GM12878 (cell line): Measurements from ENCODE around the gene PNISR. TPM values are rescaled to one million over a fixed set of nuclear protein-coding genes. Genes with fewer than 3 reads are reported as not detected.

Experiments used
- ATAC-seq: fragments of 200-7000 bp; cut with Tn5 transposase; 3 replicates; pipeline ENCODE4 v1.9.1; 2020; ENCODE audit warnings: mild to moderate bottlenecking, moderate library complexity
- BruUV-seq: library from RNA; stranded (reverse); fragments of 400-500 nt; replicated peaks from 2 replicates; lab custom pipeline; 2021; lab: Mats Ljungman, UMichigan
- CTCF ChIA-PET: fragments of 300-600 bp; sonication (Branson Sonifier 250); formaldehyde crosslinking; extraction: SDS; loops from one replicate; lab custom pipeline; 2021; ENCODE audit warnings: inconsistent platforms; lab: Yijun Ruan, JAX
- POLR2A ChIA-PET: fragments of 350-600 bp; formaldehyde crosslinking; extraction: SDS; loops from one replicate; lab custom pipeline; 2021; ENCODE audit warnings: inconsistent platforms; lab: Charles Lee
- RAD21 ChIA-PET: fragments of 300-600 bp; sonication (Branson Sonifier 250); formaldehyde crosslinking; loops from one replicate; lab custom pipeline; 2023; ENCODE audit warnings: antibody characterized with exemption; ENCODE audit not compliant: unreplicated experiment; lab: Charles Lee
- SMC1A ChIA-PET: fragments of 300-600 bp; sonication (Branson Sonifier 250); formaldehyde crosslinking; loops from one replicate; lab custom pipeline; 2023; ENCODE audit not compliant: unreplicated experiment, uncharacterized antibody; lab: Charles Lee
- DNase-seq: peaks from one replicate; pipeline ENCODE4 v3.0.0-alpha.2; 2011; ENCODE audit warnings: low read depth, low spot score
- FAIRE-seq: peaks from 3 replicates; lab custom pipeline; 2011; peaks lifted over from hg19 to GRCh38; lab: Jason Lieb, UNC
- H2AFZ ChIP-seq: 2 replicates; pipeline ENCODE4 v1.6.0; 2011; ENCODE audit warnings: low read depth, low read length, control low read depth; ENCODE audit not compliant: control insufficient read depth
- H3K27ac ChIP-seq: 2 replicates; pipeline ENCODE4 v1.5.1; 2011; ENCODE audit warnings: control low read depth; ENCODE audit not compliant: control insufficient read depth, insufficient read depth
- H3K27me3 ChIP-seq, 2 experiments: replicated peaks in 1 of 2; 2 replicates each; pipeline versions ENCODE4 v1.6.0 to v1.6.1; 2011; ENCODE audit warnings: low read length in 1 of 2; ENCODE audit not compliant: control insufficient read depth in 2 of 2, insufficient read depth in 2 of 2
- H3K36me3 ChIP-seq, 2 experiments: 2 replicates each; pipeline ENCODE4 v1.5.1; 2011; ENCODE audit warnings: low read length in 1 of 2; ENCODE audit not compliant: control insufficient read depth in 2 of 2, insufficient read depth in 2 of 2
- H3K4me1 ChIP-seq: 2 replicates; pipeline ENCODE4 v1.6.1; 2011; ENCODE audit warnings: mild to moderate bottlenecking, low read length, moderate library complexity, mixed read lengths; ENCODE audit not compliant: control insufficient read depth, insufficient read depth
- H3K4me2 ChIP-seq: 2 replicates; pipeline ENCODE4 v1.6.0; 2011; ENCODE audit warnings: control low read depth; ENCODE audit not compliant: control insufficient read depth, insufficient read depth
- H3K4me3 ChIP-seq: fragments of 200-600 bp; sonication (generic); 2 replicates; pipeline ENCODE4 v1.5.1; 2016
- H3K79me2 ChIP-seq: 2 replicates; pipeline ENCODE4 v1.6.0; 2011; ENCODE audit warnings: low read length; ENCODE audit not compliant: control insufficient read depth, insufficient read depth
- H3K9ac ChIP-seq: 2 replicates; pipeline ENCODE4 v1.8.0; 2011; ENCODE audit warnings: low read length, control low read depth, mixed read lengths; ENCODE audit not compliant: control insufficient read depth, insufficient read depth
- H3K9me3 ChIP-seq: replicated peaks from 3 replicates; pipeline ENCODE4 v1.5.1; 2011; ENCODE audit warnings: mild to moderate bottlenecking, low read length; ENCODE audit not compliant: control insufficient read depth, insufficient read depth
- H4K20me1 ChIP-seq: 2 replicates; pipeline ENCODE4 v1.6.0; 2011; ENCODE audit not compliant: control insufficient read depth, insufficient read depth
- BCL11A ChIP-seq: IDR thresholded peaks from 2 replicates; pipeline ENCODE4 v1.6.1; 2011; ENCODE audit warnings: low read depth, low read length
- CTCF ChIP-seq, 3 experiments: IDR thresholded peaks in 2 of 3; conservative IDR thresholded peaks in 1 of 3; 2 replicates each; pipeline ENCODE4 v1.5.1; 2011; ENCODE audit warnings: low read depth in 3 of 3, low read length in 3 of 3, mild to moderate bottlenecking in 3 of 3, control low read depth in 2 of 3, moderate library complexity in 2 of 3, inconsistent platforms in 1 of 3, mixed read lengths in 1 of 3; ENCODE audit not compliant: control insufficient read depth in 2 of 3, insufficient read depth in 1 of 3; ENCODE audit errors: extremely low read depth in 1 of 3
- MXI1 ChIP-seq: fragments of 150-350 bp; IDR thresholded peaks from 2 replicates; pipeline ENCODE4 v1.6.1; 2011; ENCODE audit warnings: low read depth, mild to moderate bottlenecking, inconsistent platforms, low read length, improper control_type of control experiment
- RUNX3 ChIP-seq: IDR thresholded peaks from 2 replicates; pipeline ENCODE4 v1.6.1; 2012; ENCODE audit warnings: low read length, inconsistent platforms
- WGBS: methylation state at CpG from one replicate; pipeline ENCODE4 v1.1.6; 2016; ENCODE audit warnings: low lambda C conversion rate; ENCODE audit not compliant: insufficient replicate concordance, insufficient coverage; ENCODE audit errors: missing lambda C conversion rate; 5-methylcytosine and 5-hydroxymethylcytosine counted together
- in situ Hi-C: fragments of 300-500 bp; cut with MboI; formaldehyde crosslinking; loops from 9 replicates; pipeline ENCODE4 v1.14.3; 2018; ENCODE audit warnings: mixed read lengths
- intact Hi-C: fragments of 100-400 bp; cut with micrococcal nuclease; formaldehyde crosslinking; loops from one replicate; pipeline ENCODE4 v1.14.2; 2022; ENCODE audit not compliant: unreplicated experiment
- polyA plus RNA-seq, 11 experiments: library from polyadenylated mRNA; depleted of rRNA in 4 of 11; unstranded in 6 of 11; stranded (reverse) in 5 of 11; fragments of >200 nt; fragmentation: Nextera tagmentation in 4 of 11; fragmentation: Illumina TruSeq in 1 of 11; extraction: Ambion mirVana in 4 of 11; extraction: Trizol in 1 of 11; gene quantifications; 1 replicate in 1 of 11; 2 replicates in 10 of 11; pipeline versions ENCODE4 v1.2.1 to v1.2.3, GENCODE V29; 2011 to 2016; ENCODE audit warnings: inconsistent platforms in 2 of 11, missing spikeins in 2 of 11, low read depth in 1 of 11
- total RNA-seq, 4 experiments: library from RNA; depleted of rRNA in 3 of 4; stranded (reverse); fragments of >200 nt in 3 of 4; fragmentation: Illumina TruSeq in 1 of 4; extraction: Trizol in 1 of 4; gene quantifications; 2 replicates each; pipeline versions ENCODE4 v1.2.1 to v1.2.3, GENCODE V29; 2013 to 2021
- TF ChIP-seq, protein P1 (sequence below): fragments of 450-650 bp; conservative IDR thresholded peaks from 2 replicates; pipeline ENCODE4 v1.6.1; 2017; ENCODE audit warnings: mild to moderate bottlenecking, moderate library complexity

The PNISR gene
- total and polyA plus RNA-seq, 10 of the 15 experiments (the other 5 are each of a cell fraction or from before 2014, with no cell fraction given): 79.1 to 180 (median 105) TPM

GRCh38 chr6:99458319-99458718 is 33.2 kb upstream of the PNISR start:
- H3K27me3 ChIP-seq: no peaks in the 10 kb centered on the region
- H3K4me2 ChIP-seq: no peak overlapping the region
- 0 out of 3 replicates have a peak, but pooled peaks cover 1% of the 10 kb centered on the region for H3K9me3 ChIP-seq
- ChIA-PET CTCF (interaction anchor here (0.7 to 2.1 kb wide), 7 partner anchors 10 to 288 kb away, joined by 3 to 6 read pairs (median 4); no protein-coding TSS in a partner anchor), POLR2A (no interaction called here), RAD21 (no interaction called here), SMC1A (interaction anchor here (0.7 to 1.5 kb wide), 3 partner anchors 127 to 289 kb away, joined by 3 to 5 read pairs (median 3); no protein-coding TSS in a partner anchor)
- no peak overlapping the region for H3K27ac ChIP-seq
- H2AFZ ChIP-seq: no peak overlapping the region
- H3K79me2 ChIP-seq: no peaks in the 10 kb centered on the region
- intact Hi-C loops: no loop called here
- 81% methylated on average over 2 of the region's 2 CpGs for WGBS
- H3K4me1 ChIP-seq: no peaks in the 10 kb centered on the region
- no TSS peak for BruUV-seq
- TF ChIP-seq, protein P1, sequence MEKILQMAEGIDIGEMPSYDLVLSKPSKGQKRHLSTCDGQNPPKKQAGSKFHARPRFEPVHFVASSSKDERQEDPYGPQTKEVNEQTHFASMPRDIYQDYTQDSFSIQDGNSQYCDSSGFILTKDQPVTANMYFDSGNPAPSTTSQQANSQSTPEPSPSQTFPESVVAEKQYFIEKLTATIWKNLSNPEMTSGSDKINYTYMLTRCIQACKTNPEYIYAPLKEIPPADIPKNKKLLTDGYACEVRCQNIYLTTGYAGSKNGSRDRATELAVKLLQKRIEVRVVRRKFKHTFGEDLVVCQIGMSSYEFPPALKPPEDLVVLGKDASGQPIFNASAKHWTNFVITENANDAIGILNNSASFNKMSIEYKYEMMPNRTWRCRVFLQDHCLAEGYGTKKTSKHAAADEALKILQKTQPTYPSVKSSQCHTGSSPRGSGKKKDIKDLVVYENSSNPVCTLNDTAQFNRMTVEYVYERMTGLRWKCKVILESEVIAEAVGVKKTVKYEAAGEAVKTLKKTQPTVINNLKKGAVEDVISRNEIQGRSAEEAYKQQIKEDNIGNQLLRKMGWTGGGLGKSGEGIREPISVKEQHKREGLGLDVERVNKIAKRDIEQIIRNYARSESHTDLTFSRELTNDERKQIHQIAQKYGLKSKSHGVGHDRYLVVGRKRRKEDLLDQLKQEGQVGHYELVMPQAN: no peak
- TF ChIP-seq MXI1 (no peak), BCL11A (no peak), CTCF (IDR thresholded peaks at IDR 0.05 in 2 of 3, conservative IDR thresholded peaks at IDR 0.05 in 1 of 3; ENCODE audit: control insufficient read depth in 2 of 3, extremely low read depth in 1 of 3, insufficient read depth in 1 of 3, low read depth in 3 of 3, low read length in 3 of 3) (peak in 2 of 3 experiments; percentile 12 to 23; a peak in 3 of 6 replicates), RUNX3 (peak; percentile 34; the same call in 1 of the 2 replicates)
- no peak overlapping the region for H3K4me3 ChIP-seq
- H3K36me3 ChIP-seq: peaks cover 0 to 3% of the 10 kb centered on the region in 2 experiments; a peak in 1 of 4 replicates
- DNase-seq (no peak), ATAC-seq (peak; percentile 66), FAIRE-seq (no peak)
- no peak overlapping the region for H3K9ac ChIP-seq
- in situ Hi-C loops: no loop called here
- H4K20me1 ChIP-seq: no peaks in the 10 kb centered on the region
